Thyroid gland (tissue), 4 donors: ENCODE data around the gene FAM168A.

Experiments
- CTCF ChIP-seq, 6 experiments: fragments of 200-600 bp in 3 of 6; fragments of 450-650 bp in 3 of 6; sonication (generic) in 3 of 6; IDR thresholded peaks; one replicate each; pipeline ENCODE4 v1.5.1; 2016 to 2019; ENCODE audit warnings: antibody characterized with exemption in 6 of 6, mild to moderate bottlenecking in 2 of 6, inconsistent platforms in 1 of 6, moderate library complexity in 1 of 6
- POLR2A ChIP-seq, 2 donors: fragments of 450-650 bp; IDR thresholded peaks; one replicate each; pipeline ENCODE4 v1.6.1; 2017; ENCODE audit warnings: antibody characterized with exemption in 2 of 2, mild to moderate bottlenecking in 2 of 2, moderate library complexity in 1 of 2

- TF ChIP-seq CTCF (IDR thresholded peaks at IDR 0.05), result no peak
- no peak for TF ChIP-seq POLR2A (IDR thresholded peaks at IDR 0.05)
Measured at GRCh38 chr11:73400293-73400692, 197.6 kb downstream of the FAM168A start.
